ENCODE measurements around the gene CD84.

Gene CD84

GRCh38 chr1:160610569-160611242 lies 31.4 kb upstream of the CD84 start:
- Histone ChIP-seq H3K27me3 (ENCODE audit: control insufficient read depth in 5 of 5, insufficient read depth in 4 of 5, low read length in 5 of 5) (peaks cover 0 to 8% (median 3%) of the 10 kb centered on the region in 5 donors), H3K27ac (ENCODE audit: low read depth, low read length) (no peak overlapping the region), H3K9ac (ENCODE audit: low read length in 5 of 5) (no peak overlapping the region), H3K4me3 (ENCODE audit: low read depth in 1 of 5, low read length in 5 of 5) (no peak overlapping the region), H3K9me3 (ENCODE audit: control insufficient read depth in 5 of 5, low read length in 5 of 5) (no peaks in the 10 kb centered on the region), H3K4me1 (ENCODE audit: control insufficient read depth in 5 of 5, insufficient read depth in 5 of 5, low read length in 5 of 5) (no peaks in the 10 kb centered on the region), H3K36me3 (ENCODE audit: control insufficient read depth in 5 of 5, insufficient read depth in 5 of 5, low read length in 5 of 5) (no peaks in the 10 kb centered on the region)

- no peak overlapping the region for H3K27ac ChIP-seq (ENCODE audit: low read depth, low read length)
Observed at GRCh38 chr1:160608941-160609340, 29.6 kb upstream of the CD84 start.

GRCh38 chr1:160608514-160608913 lies 29.2 kb upstream of the CD84 start:
- Histone ChIP-seq H3K27me3 (ENCODE audit: control insufficient read depth in 5 of 5, insufficient read depth in 4 of 5, low read length in 5 of 5) (peaks cover 0 to 8% (median 3%) of the 10 kb centered on the region in 5 donors), H3K9ac (ENCODE audit: low read length in 5 of 5) (no peak overlapping the region), H3K4me1 (ENCODE audit: control insufficient read depth in 5 of 5, insufficient read depth in 5 of 5, low read length in 5 of 5) (no peaks in the 10 kb centered on the region), H3K36me3 (ENCODE audit: control insufficient read depth in 5 of 5, insufficient read depth in 5 of 5, low read length in 5 of 5) (no peaks in the 10 kb centered on the region), H3K4me3 (ENCODE audit: low read depth in 1 of 5, low read length in 5 of 5) (no peak overlapping the region), H3K9me3 (ENCODE audit: control insufficient read depth in 5 of 5, low read length in 5 of 5) (no peaks in the 10 kb centered on the region), H3K27ac (ENCODE audit: low read depth, low read length) (no peak overlapping the region)

More at GRCh38 chr1:160608941-160609340, 29.6 kb upstream of the CD84 start:
- no peaks in the 10 kb centered on the region for H3K9me3 ChIP-seq (ENCODE audit: control insufficient read depth in 5 of 5, low read length in 5 of 5)
- H3K4me3 ChIP-seq (ENCODE audit: low read depth in 1 of 5, low read length in 5 of 5), result no peak overlapping the region
- H3K36me3 ChIP-seq (ENCODE audit: control insufficient read depth in 5 of 5, insufficient read depth in 5 of 5, low read length in 5 of 5), result no peaks in the 10 kb centered on the region
- H3K9ac ChIP-seq (ENCODE audit: low read length in 5 of 5), result no peak overlapping the region
- peaks cover 0 to 8% (median 3%) of the 10 kb centered on the region in 5 donors for H3K27me3 ChIP-seq (ENCODE audit: control insufficient read depth in 5 of 5, insufficient read depth in 4 of 5, low read length in 5 of 5)
- H3K4me1 ChIP-seq (ENCODE audit: control insufficient read depth in 5 of 5, insufficient read depth in 5 of 5, low read length in 5 of 5), result no peaks in the 10 kb centered on the region

- no peaks in the 10 kb centered on the region for H3K36me3 ChIP-seq (ENCODE audit: control insufficient read depth in 5 of 5, insufficient read depth in 5 of 5, low read length in 5 of 5)
- peaks cover 0 to 8% (median 0%) of the 10 kb centered on the region in 5 donors for H3K27me3 ChIP-seq (ENCODE audit: control insufficient read depth in 5 of 5, insufficient read depth in 4 of 5, low read length in 5 of 5)
- no peaks in the 10 kb centered on the region for H3K4me1 ChIP-seq (ENCODE audit: control insufficient read depth in 5 of 5, insufficient read depth in 5 of 5, low read length in 5 of 5)
- H3K9me3 ChIP-seq (ENCODE audit: control insufficient read depth in 5 of 5, low read length in 5 of 5), result no peaks in the 10 kb centered on the region
- H3K9ac ChIP-seq (ENCODE audit: low read length in 5 of 5), result no peak overlapping the region
- no peak overlapping the region for H3K4me3 ChIP-seq (ENCODE audit: low read depth in 1 of 5, low read length in 5 of 5)
- no peak overlapping the region for H3K27ac ChIP-seq (ENCODE audit: low read depth, low read length)
Observed at GRCh38 chr1:160608057-160608456, 28.8 kb upstream of the CD84 start.

- Histone ChIP-seq H3K4me3 (ENCODE audit: low read depth in 1 of 5, low read length in 5 of 5) (no peak overlapping the region), H3K9me3 (ENCODE audit: control insufficient read depth in 5 of 5, low read length in 5 of 5) (no peaks in the 10 kb centered on the region), H3K27ac (ENCODE audit: low read depth, low read length) (no peak overlapping the region), H3K9ac (ENCODE audit: low read length in 5 of 5) (no peak overlapping the region), H3K27me3 (ENCODE audit: control insufficient read depth in 5 of 5, insufficient read depth in 4 of 5, low read length in 5 of 5) (peaks cover 0 to 8% (median 0%) of the 10 kb centered on the region in 5 donors), H3K4me1 (ENCODE audit: control insufficient read depth in 5 of 5, insufficient read depth in 5 of 5, low read length in 5 of 5) (no peaks in the 10 kb centered on the region), H3K36me3 (ENCODE audit: control insufficient read depth in 5 of 5, insufficient read depth in 5 of 5, low read length in 5 of 5) (no peaks in the 10 kb centered on the region)
Observed at GRCh38 chr1:160607672-160608032, 28.4 kb upstream of the CD84 start.

GRCh38 chr1:160607011-160607671 lies 27.8 kb upstream of the CD84 start:
- H3K27ac ChIP-seq (ENCODE audit: low read depth, low read length), result no peak overlapping the region
- no peaks in the 10 kb centered on the region for H3K9me3 ChIP-seq (ENCODE audit: control insufficient read depth in 5 of 5, low read length in 5 of 5)
- H3K9ac ChIP-seq (ENCODE audit: low read length in 5 of 5), result no peak overlapping the region
- H3K27me3 ChIP-seq (ENCODE audit: control insufficient read depth in 5 of 5, insufficient read depth in 4 of 5, low read length in 5 of 5), result peaks cover 0 to 8% (median 0%) of the 10 kb centered on the region in 5 donors
- no peak overlapping the region for H3K4me3 ChIP-seq (ENCODE audit: low read depth in 1 of 5, low read length in 5 of 5)
- no peaks in the 10 kb centered on the region for H3K4me1 ChIP-seq (ENCODE audit: control insufficient read depth in 5 of 5, insufficient read depth in 5 of 5, low read length in 5 of 5)
- no peaks in the 10 kb centered on the region for H3K36me3 ChIP-seq (ENCODE audit: control insufficient read depth in 5 of 5, insufficient read depth in 5 of 5, low read length in 5 of 5)

GRCh38 chr1:160606611-160607010 lies 27.3 kb upstream of the CD84 start:
- Histone ChIP-seq H3K27ac (ENCODE audit: low read depth, low read length) (no peak overlapping the region), H3K36me3 (ENCODE audit: control insufficient read depth in 5 of 5, insufficient read depth in 5 of 5, low read length in 5 of 5) (no peaks in the 10 kb centered on the region), H3K9me3 (ENCODE audit: control insufficient read depth in 5 of 5, low read length in 5 of 5) (peaks cover 0 to 2% (median 0%) of the 10 kb centered on the region in 5 donors), H3K27me3 (ENCODE audit: control insufficient read depth in 5 of 5, insufficient read depth in 4 of 5, low read length in 5 of 5) (peaks cover 0 to 8% (median 0%) of the 10 kb centered on the region in 5 donors), H3K4me1 (ENCODE audit: control insufficient read depth in 5 of 5, insufficient read depth in 5 of 5, low read length in 5 of 5) (no peaks in the 10 kb centered on the region), H3K9ac (ENCODE audit: low read length in 5 of 5) (no peak overlapping the region), H3K4me3 (ENCODE audit: low read depth in 1 of 5, low read length in 5 of 5) (no peak overlapping the region)

- H3K27me3 ChIP-seq (ENCODE audit: control insufficient read depth in 5 of 5, insufficient read depth in 4 of 5, low read length in 5 of 5), result peaks cover 0 to 8% (median 0%) of the 10 kb centered on the region in 5 donors
- H3K27ac ChIP-seq (ENCODE audit: low read depth, low read length), result no peak overlapping the region
- no peaks in the 10 kb centered on the region for H3K36me3 ChIP-seq (ENCODE audit: control insufficient read depth in 5 of 5, insufficient read depth in 5 of 5, low read length in 5 of 5)
Observed at GRCh38 chr1:160605792-160606479, 26.6 kb upstream of the CD84 start.

GRCh38 chr1:160605205-160605604 lies 25.9 kb upstream of the CD84 start:
- H3K9ac ChIP-seq (ENCODE audit: low read length in 5 of 5), result no peak overlapping the region

More at GRCh38 chr1:160605792-160606479, 26.6 kb upstream of the CD84 start:
- Histone ChIP-seq H3K4me3 (ENCODE audit: low read depth in 1 of 5, low read length in 5 of 5) (no peak overlapping the region), H3K9ac (ENCODE audit: low read length in 5 of 5) (no peak overlapping the region), H3K9me3 (ENCODE audit: control insufficient read depth in 5 of 5, low read length in 5 of 5) (peaks cover 0 to 7% (median 3%) of the 10 kb centered on the region in 5 donors), H3K4me1 (ENCODE audit: control insufficient read depth in 5 of 5, insufficient read depth in 5 of 5, low read length in 5 of 5) (no peaks in the 10 kb centered on the region)

GRCh38 chr1:160597705-160598104 lies 18.4 kb upstream of the CD84 start:
- no peak overlapping the region for H3K9ac ChIP-seq (ENCODE audit: low read length in 5 of 5)
- no peaks in the 10 kb centered on the region for H3K27me3 ChIP-seq (ENCODE audit: control insufficient read depth in 5 of 5, insufficient read depth in 4 of 5, low read length in 5 of 5)
- no peaks in the 10 kb centered on the region for H3K36me3 ChIP-seq (ENCODE audit: control insufficient read depth in 5 of 5, insufficient read depth in 5 of 5, low read length in 5 of 5)
- peaks cover 0 to 14% (median 8%) of the 10 kb centered on the region in 5 donors for H3K9me3 ChIP-seq (ENCODE audit: control insufficient read depth in 5 of 5, low read length in 5 of 5)
- H3K27ac ChIP-seq (ENCODE audit: low read depth, low read length), result no peak overlapping the region
- H3K4me1 ChIP-seq (ENCODE audit: control insufficient read depth in 5 of 5, insufficient read depth in 5 of 5, low read length in 5 of 5), result no peaks in the 10 kb centered on the region
- H3K4me3 ChIP-seq (ENCODE audit: low read depth in 1 of 5, low read length in 5 of 5), result no peak overlapping the region

More at GRCh38 chr1:160605205-160605604, 25.9 kb upstream of the CD84 start:
- H3K27me3 ChIP-seq (ENCODE audit: control insufficient read depth in 5 of 5, insufficient read depth in 4 of 5, low read length in 5 of 5), result peaks cover 0 to 4% (median 0%) of the 10 kb centered on the region in 5 donors
- peaks cover 0 to 14% (median 8%) of the 10 kb centered on the region in 5 donors for H3K9me3 ChIP-seq (ENCODE audit: control insufficient read depth in 5 of 5, low read length in 5 of 5)
- no peaks in the 10 kb centered on the region for H3K36me3 ChIP-seq (ENCODE audit: control insufficient read depth in 5 of 5, insufficient read depth in 5 of 5, low read length in 5 of 5)
- H3K27ac ChIP-seq (ENCODE audit: low read depth, low read length), result no peak overlapping the region
- no peaks in the 10 kb centered on the region for H3K4me1 ChIP-seq (ENCODE audit: control insufficient read depth in 5 of 5, insufficient read depth in 5 of 5, low read length in 5 of 5)
- H3K4me3 ChIP-seq (ENCODE audit: low read depth in 1 of 5, low read length in 5 of 5), result no peak overlapping the region

Measured in subcutaneous abdominal adipose tissue (tissue), 5 donors.